Central memory CD4-positive, alpha-beta T cell (primary cell): ENCODE results near the gene DLG1.
"Not testable (repeated sequence)": the region's sequence is repeated elsewhere in the genome, so short reads cannot be mapped to it uniquely, and the experiment has no call there.

Experiments used
- DNase-seq: peaks from one replicate; pipeline ENCODE4 v3.0.0; 2022

DLG1 gene

DNA sequence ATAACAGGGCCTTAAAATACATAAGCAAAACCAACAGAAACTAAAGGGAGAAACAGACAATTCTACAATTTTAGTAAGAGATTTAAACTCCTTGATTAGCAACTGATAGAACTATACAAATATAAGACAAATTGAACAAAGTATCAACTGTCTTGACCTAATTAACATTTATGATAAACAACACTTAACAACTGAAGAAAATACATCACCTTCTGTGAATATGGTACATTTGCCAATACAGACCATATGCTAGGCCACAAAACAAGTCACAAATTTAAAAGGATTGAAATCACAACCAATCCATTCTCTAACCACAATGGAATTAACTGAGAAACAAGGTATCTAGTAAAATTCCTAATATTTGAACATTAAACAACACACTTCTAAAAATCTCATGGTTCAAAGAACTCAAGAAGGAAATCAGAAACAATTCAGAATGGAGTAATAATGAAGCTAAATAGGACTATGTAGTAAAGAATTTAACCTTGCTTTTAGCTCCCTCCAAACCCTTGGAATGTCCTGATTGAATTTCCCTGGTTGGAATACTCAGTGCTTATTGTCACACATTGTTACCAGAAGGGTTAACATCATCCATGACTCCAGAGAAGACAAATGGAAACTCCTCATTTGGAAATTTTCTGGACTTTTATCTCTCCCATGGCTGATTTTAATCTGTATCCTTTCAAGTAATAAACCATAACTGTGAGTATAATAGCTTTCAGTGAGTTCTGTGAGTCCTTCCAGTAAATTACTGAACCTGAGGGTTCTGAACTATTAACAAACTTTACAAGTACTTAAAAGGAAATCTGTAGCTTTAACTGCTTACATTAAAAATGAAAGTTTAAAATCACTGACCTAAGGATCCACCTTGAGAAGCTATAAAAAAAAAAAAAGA lies 88.8 kb downstream of the DLG1 start:
- no peak for DNase-seq

GRCh38 chr3:197206913-197207312 lies 91.5 kb downstream of the DLG1 start:
- no peak for DNase-seq

DNA sequence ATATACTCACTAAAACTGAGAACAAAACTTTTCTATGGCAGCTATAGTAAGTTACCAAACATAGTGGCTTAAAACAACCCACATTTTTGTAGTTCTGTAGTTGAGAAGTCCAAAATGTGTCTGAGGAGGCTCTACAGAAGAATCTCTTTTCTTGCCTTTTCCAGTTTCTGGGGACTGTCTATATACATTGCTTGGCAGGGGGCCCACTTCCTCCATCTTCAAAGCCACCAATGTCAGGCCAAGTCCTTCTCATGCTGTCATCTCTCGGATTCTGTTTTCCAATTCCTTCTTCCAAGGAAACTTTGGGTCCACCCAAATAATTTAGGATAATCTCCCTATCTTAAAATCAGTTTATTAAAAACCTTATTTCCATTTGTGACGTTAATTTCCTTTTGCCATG lies 92.7 kb downstream of the DLG1 start:
- no peak for DNase-seq

- DNase-seq = no peak
Measured at GRCh38 chr3:197205265-197205664, 93.1 kb downstream of the DLG1 start.

DNA sequence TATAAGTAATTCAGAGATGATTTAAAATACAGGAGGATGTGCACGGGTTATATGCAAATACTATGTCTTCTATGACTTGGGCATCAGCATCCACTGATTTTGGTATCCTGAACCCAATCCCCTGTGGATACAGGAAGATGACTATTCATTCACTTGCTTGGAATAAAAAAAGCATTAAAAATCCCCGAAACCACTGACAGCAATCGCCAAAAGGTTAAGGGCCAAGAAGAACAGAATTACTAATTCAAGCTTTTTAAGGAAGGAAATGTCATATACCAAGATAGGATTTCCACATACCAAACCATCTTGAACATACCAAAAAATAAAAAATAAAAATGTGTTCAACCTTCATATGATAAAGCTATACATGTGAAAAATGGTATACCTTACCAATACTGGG lies 93.7 kb downstream of the DLG1 start:
- no peak for DNase-seq

DNA sequence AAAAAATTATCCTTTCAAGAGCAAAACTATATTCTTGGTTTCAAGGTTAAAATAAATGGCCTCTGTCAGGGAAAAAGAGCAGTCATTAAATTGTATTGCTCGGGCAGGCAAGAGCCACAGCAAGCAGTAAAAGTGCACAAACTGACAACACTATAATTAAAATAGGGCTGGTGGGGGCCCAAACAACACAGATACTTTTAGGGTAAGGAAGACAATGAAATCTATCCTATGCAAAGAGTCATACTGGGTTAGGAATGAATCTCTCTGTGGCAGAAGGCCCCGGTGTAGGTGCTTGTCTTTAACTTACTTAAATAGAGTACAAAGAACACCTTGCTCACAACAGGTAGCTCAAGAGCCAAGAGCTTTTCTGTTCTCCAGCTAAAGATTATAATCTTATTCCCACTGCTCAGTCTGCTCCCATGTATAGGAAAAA lies 94.7 kb downstream of the DLG1 start:
- DNase-seq = no peak

DNA sequence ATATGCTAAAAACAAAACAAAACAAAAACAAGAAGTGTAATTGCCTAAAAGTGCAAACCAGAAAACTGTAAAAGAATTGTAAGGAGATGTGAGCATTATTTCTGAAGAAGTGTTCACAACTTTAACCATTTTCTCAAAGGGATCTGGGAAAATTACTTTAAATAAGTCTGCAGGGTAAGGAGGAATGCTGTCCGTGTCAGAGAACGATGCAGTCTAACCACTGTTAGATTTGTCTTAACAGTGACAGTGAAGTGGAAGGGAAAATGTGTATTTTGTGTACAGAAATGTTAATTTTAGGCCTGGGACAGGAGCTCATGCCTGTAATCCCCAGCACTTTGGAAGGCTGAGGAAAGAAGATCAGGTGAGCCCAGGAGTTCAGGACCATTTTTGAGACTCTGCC lies 95.7 kb downstream of the DLG1 start:
- DNase-seq = no peak

DNA sequence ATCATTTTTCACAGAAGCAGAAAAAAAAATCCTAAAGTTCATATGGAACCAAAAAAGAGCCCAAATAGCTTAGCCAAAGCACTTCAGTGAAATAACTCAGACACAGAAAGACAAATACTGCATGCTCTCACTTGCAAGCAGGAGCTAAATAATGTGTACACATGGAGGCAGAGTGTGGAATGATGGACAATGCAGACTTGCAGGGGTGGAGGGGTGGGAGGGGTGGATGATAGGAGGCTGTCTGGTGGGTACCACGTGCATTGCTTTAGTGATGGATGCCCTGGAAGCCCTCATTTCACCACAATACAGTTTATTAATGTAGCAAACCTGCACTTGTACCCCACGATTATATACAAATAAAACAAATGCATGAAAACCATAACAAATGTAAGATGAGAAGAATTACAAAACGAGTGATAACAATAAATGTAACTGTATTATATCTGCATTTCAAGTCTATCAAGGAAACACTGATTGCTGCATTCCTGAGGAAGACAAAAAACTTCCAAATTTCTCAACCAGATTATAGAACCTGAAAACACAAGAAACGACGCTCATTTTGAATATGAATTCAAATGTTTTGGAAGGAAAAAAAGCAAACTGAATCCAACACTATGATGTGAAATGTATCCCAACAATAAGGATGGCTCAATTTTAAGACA lies 96.5 kb downstream of the DLG1 start:
- no peak for DNase-seq

GRCh38 chr3:197200856-197201255 lies 97.6 kb downstream of the DLG1 start:
- DNase-seq = not testable (repeated sequence)

DNA sequence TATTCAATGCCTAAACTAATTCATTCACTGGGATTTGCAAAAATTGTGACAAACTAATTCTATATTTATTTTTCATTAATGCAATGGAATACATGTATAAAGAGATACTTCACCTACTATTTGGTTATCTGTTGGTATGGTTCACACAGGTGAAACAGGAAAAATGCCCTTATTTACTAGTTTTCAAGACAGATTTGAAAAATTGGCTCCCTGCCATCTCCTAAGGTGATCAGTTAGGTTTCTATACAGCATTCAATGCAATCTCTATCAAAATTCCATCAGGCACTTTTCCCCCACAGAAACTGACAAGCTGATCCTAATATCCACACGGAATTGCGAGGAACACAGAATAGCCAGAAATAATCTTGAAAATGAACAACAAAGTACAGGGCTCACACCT lies 101.1 kb downstream of the DLG1 start:
- no peak for DNase-seq

DNA sequence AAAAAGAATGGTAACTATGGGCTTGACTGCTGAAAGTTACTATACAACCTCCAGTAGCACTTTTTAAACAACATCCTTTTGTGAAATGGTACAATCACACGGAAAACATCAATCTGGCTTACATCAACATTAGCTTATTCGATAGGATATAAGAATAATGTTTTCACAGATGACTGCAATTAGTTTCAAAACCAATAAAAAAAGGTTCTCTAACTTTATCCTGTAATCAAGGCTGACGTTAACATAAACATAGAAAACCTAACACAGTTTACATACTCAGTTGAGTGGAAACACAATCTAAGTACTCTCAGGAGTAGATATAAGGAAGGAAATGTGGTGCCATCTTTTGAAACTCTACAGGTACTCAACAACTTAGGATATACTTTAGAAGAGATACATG lies 102.2 kb downstream of the DLG1 start:
- DNase-seq = no peak

DNA sequence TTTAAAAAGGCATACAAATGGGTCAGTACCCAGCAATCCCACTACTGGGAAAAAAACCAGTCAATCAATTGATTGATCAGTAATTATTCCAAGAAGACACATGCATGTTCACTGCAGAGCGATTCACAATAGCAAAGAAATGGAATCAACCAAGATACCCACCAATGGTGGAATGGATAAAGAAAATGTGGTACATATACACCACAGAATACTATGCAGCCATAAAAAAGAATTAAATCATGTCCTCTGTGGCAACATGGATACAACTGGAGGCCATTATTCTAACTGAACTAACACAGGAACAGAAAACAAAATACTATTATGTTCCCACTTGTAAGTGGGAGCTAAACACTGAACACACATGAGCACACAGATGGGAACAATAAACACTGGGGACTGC lies 103.1 kb downstream of the DLG1 start:
- no peak for DNase-seq

DNA sequence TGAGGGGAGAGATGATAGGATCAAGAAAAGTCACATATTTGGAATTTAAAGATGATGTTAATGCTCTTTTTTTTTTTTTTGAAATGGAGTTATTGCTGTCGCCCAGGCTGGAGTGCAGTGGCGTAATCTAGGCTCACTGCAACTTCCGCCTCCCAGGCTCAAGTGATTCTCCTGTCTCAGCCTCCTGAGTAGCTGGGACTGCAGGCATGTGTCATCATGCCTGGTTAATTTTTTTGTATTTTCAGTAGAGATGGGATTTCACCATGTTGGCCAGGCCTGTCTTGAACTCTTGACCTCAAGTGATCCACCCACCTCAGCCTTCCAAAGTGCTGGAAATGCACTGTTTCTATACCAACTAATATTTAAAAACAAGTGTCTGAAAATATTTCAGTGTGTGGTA lies 104.7 kb downstream of the DLG1 start:
- not testable (repeated sequence) for DNase-seq

GRCh38 chr3:197191897-197192296 lies 106.5 kb downstream of the DLG1 start:
- DNase-seq = no peak

DNA sequence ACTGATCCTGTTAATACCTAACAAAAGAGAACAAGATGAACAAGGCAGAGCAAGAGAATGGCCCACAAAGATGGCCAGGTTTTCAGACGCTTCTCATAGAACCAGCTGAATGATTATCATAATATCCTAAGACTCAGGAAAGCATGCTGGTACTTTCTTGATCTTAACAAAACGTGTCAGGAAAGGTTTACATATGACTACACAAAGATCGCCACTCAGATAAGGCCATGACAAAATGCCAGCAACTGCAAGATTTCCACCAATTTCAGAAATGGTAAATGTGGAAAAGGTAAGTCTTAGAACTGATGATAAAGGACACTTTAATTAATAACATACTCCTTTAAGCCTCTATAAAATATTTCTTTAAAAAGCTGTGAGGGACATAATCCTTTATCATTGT lies 108.8 kb downstream of the DLG1 start:
- no peak for DNase-seq

GRCh38 chr3:197188963-197189362 lies 109.4 kb downstream of the DLG1 start:
- no peak for DNase-seq

- peak; percentile 24 for DNase-seq
Measured at GRCh38 chr3:197186887-197187588, 111.4 kb downstream of the DLG1 start.

DNA sequence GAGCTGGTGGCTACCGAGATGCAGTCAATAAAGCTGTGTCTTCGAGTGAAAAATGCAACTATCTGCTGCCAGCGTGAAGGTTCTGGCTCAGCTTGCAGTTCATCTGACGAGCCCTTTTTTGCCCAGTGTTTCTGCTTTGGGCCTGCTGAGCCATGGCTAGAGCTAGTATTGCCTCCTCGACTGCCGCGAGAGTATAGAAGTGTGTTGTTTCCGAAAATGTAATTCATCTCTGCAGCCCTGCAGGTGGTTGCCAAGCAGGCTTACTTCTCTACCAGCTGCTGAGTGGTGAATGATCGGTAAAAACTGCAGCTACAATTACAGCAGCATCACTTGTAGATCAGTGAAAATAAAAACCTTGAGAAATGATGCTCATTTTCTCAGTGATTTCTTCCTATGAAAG lies 114.8 kb downstream of the DLG1 start:
- DNase-seq = no peak

GRCh38 chr3:197181741-197182140 lies 116.7 kb downstream of the DLG1 start:
- no peak for DNase-seq

- no peak for DNase-seq
Measured at GRCh38 chr3:197178998-197179397, 119.4 kb downstream of the DLG1 start.

DNA sequence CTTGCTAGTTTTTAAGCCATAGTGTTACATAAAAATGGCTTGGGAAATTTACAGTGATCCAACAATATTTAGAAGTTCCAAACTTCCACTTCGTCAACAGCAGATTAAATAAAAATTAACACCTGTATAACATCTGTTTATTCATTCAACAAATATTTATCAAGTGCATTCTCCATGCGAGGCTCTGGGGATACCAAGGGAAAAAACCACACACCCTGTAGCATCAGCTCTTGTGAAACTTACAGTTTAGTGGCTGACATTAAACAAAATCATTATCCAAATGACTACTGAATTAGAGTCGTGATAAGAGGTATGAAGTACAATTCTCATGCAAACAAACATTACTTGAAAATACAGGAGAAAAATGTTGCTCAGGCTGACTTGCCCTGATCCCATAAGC lies 122.9 kb downstream of the DLG1 start:
- DNase-seq = no peak

- no peak for DNase-seq
Measured at GRCh38 chr3:197174927-197175326, 123.5 kb downstream of the DLG1 start.

DNA sequence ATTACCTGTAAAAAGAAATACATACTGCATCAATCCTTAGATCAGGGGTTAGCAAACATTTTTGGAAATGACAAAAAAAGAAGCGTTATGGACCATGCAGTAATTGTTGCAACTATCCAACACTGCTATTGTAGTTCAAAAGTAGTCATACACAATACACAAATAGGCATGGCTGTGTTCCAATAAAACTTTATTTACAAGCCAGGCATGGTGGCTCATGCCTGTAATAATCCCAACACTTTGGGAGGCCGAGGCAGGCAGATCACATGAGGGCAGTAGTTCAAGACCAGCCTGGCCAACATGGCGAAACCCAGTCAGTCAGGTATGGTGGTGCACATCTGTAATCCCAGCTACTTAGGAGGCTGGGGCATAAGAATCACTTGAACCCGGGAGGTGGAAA lies 124.8 kb downstream of the DLG1 start:
- no peak for DNase-seq
